ENCODE results near the gene MOGAT3. TPM values are rescaled to one million over a fixed set of nuclear protein-coding genes. Genes with fewer than 3 reads are reported as not detected.
A peak's percentile ranks its signal among the peaks of the same experiment; 100 is the strongest.

Gene MOGAT3
- total and polyA plus RNA-seq, 4 donors, result 0.12 TPM; not detected in 3

DNA sequence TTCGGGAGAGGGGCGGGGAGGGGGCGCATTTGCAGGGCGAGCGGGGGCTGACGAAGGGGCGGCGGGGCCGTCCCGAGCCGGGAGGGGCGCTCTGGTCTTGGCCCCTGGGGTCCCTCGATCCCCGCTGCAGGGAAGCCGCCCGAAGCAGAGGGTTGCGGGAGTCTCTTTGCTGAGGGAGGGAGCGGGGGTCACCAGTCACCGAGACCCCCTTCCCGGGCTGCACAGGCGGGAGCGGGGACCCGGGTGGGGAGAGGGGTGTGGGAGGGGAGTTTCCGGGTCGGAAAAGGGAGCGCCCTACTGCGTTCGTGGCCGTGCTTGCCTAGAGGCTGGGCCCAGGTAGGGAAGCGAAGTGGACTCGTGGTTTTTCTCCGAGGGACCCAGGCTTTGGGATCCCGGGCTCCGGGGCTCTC is 46.1 kb downstream of the MOGAT3 start:
- Histone ChIP-seq H3K9me3 (ENCODE audit: control insufficient read depth, insufficient read depth, low read length) (no peaks in the 10 kb centered on the region), H3K27ac (ENCODE audit: low read depth, low read length) (no peak overlapping the region), H3K4me1 (ENCODE audit: control insufficient read depth, insufficient read depth, low read length) (peaks cover 17% of the 10 kb centered on the region), H3K27me3 (ENCODE audit: control insufficient read depth, insufficient read depth, low read length) (no peaks in the 10 kb centered on the region), H3K36me3 (ENCODE audit: control insufficient read depth, insufficient read depth, low read length) (peaks cover 27% of the 10 kb centered on the region), H3K4me3 (ENCODE audit: low read depth, low read length) (peak overlapping the region; percentile 72)
- peak in 2 of 6 donors; percentile 42 to 55 for DNase-seq (ENCODE audit: low read depth in 4 of 6, low spot score in 6 of 6)
- under 1% methylated on average over 22 of the region's 34 CpGs for WGBS (ENCODE audit: insufficient coverage)

DNA sequence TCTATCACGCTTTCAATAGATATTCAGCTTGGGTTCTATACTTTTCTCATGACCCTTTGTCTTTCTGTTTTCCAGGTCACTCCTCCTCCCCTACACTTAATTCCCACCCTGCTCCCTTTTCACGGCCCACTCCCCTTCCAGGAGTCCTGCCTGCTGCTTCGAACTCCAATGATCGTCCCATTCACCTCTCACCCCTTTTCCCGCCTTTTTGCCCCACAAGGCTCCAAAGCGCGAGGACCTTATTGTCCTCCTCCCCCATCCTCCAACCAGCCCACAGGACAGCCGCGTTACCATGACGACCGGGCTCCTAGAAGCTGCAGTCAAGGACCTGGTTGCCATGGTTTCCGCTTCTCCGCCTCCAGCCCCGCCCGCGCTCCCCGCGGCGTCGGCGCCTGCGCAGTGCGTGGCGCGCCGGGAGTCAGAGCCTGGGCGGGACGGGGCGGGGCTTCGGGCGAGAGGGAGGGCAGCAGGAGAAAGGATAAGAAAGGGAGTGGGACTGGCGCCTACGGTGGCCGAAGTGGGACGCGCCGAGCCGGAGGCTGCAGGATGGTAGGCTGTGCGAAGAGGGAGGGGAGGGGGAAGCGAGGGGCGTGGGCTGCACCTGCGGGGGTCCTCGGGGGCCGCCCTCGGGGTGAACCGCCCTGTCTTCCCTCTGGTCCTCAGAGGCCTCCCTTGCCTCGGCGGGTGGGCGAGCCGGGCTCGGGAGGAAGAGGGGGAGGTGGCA is 46.7 kb downstream of the MOGAT3 start, which contains the start of gene AP1S1:
Gene AP1S1, plus strand, starts transcription at position 508 of the 724 bp plus-strand sequence. Its CDS starts 39 bp downstream, at position 547.
- DNase-seq (ENCODE audit: low read depth in 4 of 6, low spot score in 6 of 6), result peak; percentile 89 to 100 (median 96)
- H3K27me3 ChIP-seq (ENCODE audit: control insufficient read depth, insufficient read depth, low read length), result no peaks in the 10 kb centered on the region
- peaks cover 21% of the 10 kb centered on the region for H3K36me3 ChIP-seq (ENCODE audit: control insufficient read depth, insufficient read depth, low read length)
- H3K27ac ChIP-seq (ENCODE audit: low read depth, low read length), result peak within 1 kb of the TSS; percentile 15
- H3K4me1 ChIP-seq (ENCODE audit: control insufficient read depth, insufficient read depth, low read length), result peaks cover 17% of the 10 kb centered on the region
- H3K9me3 ChIP-seq (ENCODE audit: control insufficient read depth, insufficient read depth, low read length), result no peaks in the 10 kb centered on the region
- WGBS (ENCODE audit: insufficient coverage), result 1% methylated on average over 45 of the region's 51 CpGs
- peak within 1 kb of the TSS; percentile 72 for H3K4me3 ChIP-seq (ENCODE audit: low read depth, low read length)

DNA sequence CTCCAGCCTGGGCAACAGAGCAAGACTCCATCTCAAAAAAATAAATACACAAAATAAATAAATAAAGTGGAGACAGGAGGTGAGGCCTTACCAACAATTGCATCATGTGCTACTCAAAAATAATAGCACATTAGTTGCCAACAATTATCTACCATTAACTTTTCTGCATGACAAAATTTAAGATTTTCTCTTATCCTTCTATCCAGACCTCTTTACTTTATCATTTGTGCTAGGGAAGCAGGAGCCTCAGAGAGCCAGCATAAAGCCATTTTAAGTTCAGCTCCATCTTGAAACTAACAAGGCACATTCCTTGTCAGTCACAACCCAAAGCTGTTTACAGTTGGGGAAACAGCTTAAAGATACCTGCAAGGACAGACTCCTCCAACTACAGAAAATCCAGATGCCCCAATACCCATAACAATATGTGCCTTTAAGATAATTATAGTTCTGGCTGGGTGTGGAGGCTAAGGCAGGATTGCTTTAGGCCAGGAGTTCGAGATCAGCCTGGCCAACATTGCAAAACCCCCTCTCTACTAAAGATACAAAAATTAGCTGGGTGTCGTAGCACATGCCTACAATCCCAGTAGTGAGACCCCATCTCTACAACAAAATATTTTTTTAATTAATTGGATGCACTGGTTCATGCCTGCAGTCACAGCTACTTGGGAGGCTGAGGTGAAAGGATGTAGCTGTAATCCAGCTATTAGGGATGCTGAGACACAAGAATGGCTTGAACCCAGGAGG is 48.8 kb downstream of the MOGAT3 start:
- Histone ChIP-seq H3K4me1 (ENCODE audit: control insufficient read depth, insufficient read depth, low read length) (peaks cover 17% of the 10 kb centered on the region), H3K27me3 (ENCODE audit: control insufficient read depth, insufficient read depth, low read length) (no peaks in the 10 kb centered on the region), H3K36me3 (ENCODE audit: control insufficient read depth, insufficient read depth, low read length) (peaks cover 4% of the 10 kb centered on the region), H3K4me3 (ENCODE audit: low read depth, low read length) (no peak overlapping the region), H3K27ac (ENCODE audit: low read depth, low read length) (no peak overlapping the region), H3K9me3 (ENCODE audit: control insufficient read depth, insufficient read depth, low read length) (no peaks in the 10 kb centered on the region)
- WGBS (ENCODE audit: insufficient coverage), result no CpG with 5 or more reads among the region's 2 CpGs
- no peak for DNase-seq (ENCODE audit: low read depth in 4 of 6, low spot score in 6 of 6)

Small RNA genes lying within 50 kb of the gene (small RNA-seq; reads per million reads assigned to genes)
- not detected for gene MIR4653 (ENCODE audit: low replicate concordance)

Other genes starting within 250 kb of the MOGAT3 start
- 1 to 10 TPM in 1 of 2 donors, under 1 TPM in 1; 0.59 to 1.4 TPM for gene MUC12, start 231.5 kb downstream of the MOGAT3 start, total RNA-seq
- gene MUC12, start 231.5 kb downstream of the MOGAT3 start, polyA plus RNA-seq (ENCODE audit: insufficient read length in 2 of 2), result 1 to 10 TPM; 1.9 to 2.2 TPM
- not detected for gene MUC17, start 181.0 kb downstream of the MOGAT3 start, total RNA-seq
- gene MUC17, start 181.0 kb downstream of the MOGAT3 start, polyA plus RNA-seq (ENCODE audit: insufficient read length in 2 of 2), result not detected
- gene TRIM56, start 115.6 kb downstream of the MOGAT3 start, total RNA-seq, result 10 to 100 TPM in 1 of 2 donors, 1 to 10 TPM in 1; 6.0 to 10.9 TPM
- 1 to 10 TPM; 5.6 to 7.0 TPM for gene TRIM56, start 115.6 kb downstream of the MOGAT3 start, polyA plus RNA-seq (ENCODE audit: insufficient read length in 2 of 2)
- 1 to 10 TPM; 1.9 to 2.1 TPM for gene SERPINE1, start 73.9 kb downstream of the MOGAT3 start, total RNA-seq
- 1 to 10 TPM; 1.9 to 4.8 TPM for gene SERPINE1, start 73.9 kb downstream of the MOGAT3 start, polyA plus RNA-seq (ENCODE audit: insufficient read length in 2 of 2)
- gene AP1S1, start 46.6 kb downstream of the MOGAT3 start, total RNA-seq, result 10 to 100 TPM; 49.0 to 79.9 TPM
- 10 to 100 TPM; 88.8 to 96.4 TPM for gene AP1S1, start 46.6 kb downstream of the MOGAT3 start, polyA plus RNA-seq (ENCODE audit: insufficient read length in 2 of 2)
- 10 to 100 TPM in 1 of 2 donors, 1 to 10 TPM in 1; 7.9 to 19.9 TPM for gene VGF, start 35.5 kb downstream of the MOGAT3 start, total RNA-seq
- 10 to 100 TPM; 58.2 to 70.2 TPM for gene VGF, start 35.5 kb downstream of the MOGAT3 start, polyA plus RNA-seq (ENCODE audit: insufficient read length in 2 of 2)
- under 1 TPM; 0.40 to 0.61 TPM for gene NAT16, start 20.7 kb downstream of the MOGAT3 start, total RNA-seq
- 1 to 10 TPM; 6.9 to 7.5 TPM for gene NAT16, start 20.7 kb downstream of the MOGAT3 start, polyA plus RNA-seq (ENCODE audit: insufficient read length in 2 of 2)
- gene PLOD3, start 16.5 kb upstream of the MOGAT3 start, total RNA-seq, result 10 to 100 TPM; 26.2 to 40.1 TPM
- gene PLOD3, start 16.5 kb upstream of the MOGAT3 start, polyA plus RNA-seq (ENCODE audit: insufficient read length in 2 of 2), result 10 to 100 TPM; 56.9 to 71.7 TPM
- gene ZNHIT1, start 17.1 kb upstream of the MOGAT3 start, total RNA-seq, result 10 to 100 TPM; 57.2 to 95.5 TPM
- gene ZNHIT1, start 17.1 kb upstream of the MOGAT3 start, polyA plus RNA-seq (ENCODE audit: insufficient read length in 2 of 2), result 10 to 100 TPM; 80.4 to 80.9 TPM
- gene CLDN15, start 36.8 kb upstream of the MOGAT3 start, total RNA-seq, result 1 to 10 TPM; 3.3 to 8.3 TPM
- gene CLDN15, start 36.8 kb upstream of the MOGAT3 start, polyA plus RNA-seq (ENCODE audit: insufficient read length in 2 of 2), result 10 to 100 TPM in 1 of 2 donors, 1 to 10 TPM in 1; 9.2 to 13.8 TPM
- gene FIS1, start 44.0 kb upstream of the MOGAT3 start, total RNA-seq, result 100 to 1,000 TPM; 115 to 244 TPM
- 100 to 1,000 TPM; 211 to 232 TPM for gene FIS1, start 44.0 kb upstream of the MOGAT3 start, polyA plus RNA-seq (ENCODE audit: insufficient read length in 2 of 2)
- 10 to 100 TPM; 36.1 to 66.0 TPM for gene IFT22, start 120.8 kb upstream of the MOGAT3 start, total RNA-seq
- gene IFT22, start 120.8 kb upstream of the MOGAT3 start, polyA plus RNA-seq (ENCODE audit: insufficient read length in 2 of 2), result 10 to 100 TPM; 59.8 to 64.4 TPM
- 10 to 100 TPM; 15.4 to 17.4 TPM for gene COL26A1, start 161.8 kb upstream of the MOGAT3 start, total RNA-seq
- gene COL26A1, start 161.8 kb upstream of the MOGAT3 start, polyA plus RNA-seq (ENCODE audit: insufficient read length in 2 of 2), result 10 to 100 TPM; 39.7 to 49.3 TPM

All from spinal cord (tissue), 10 donors.